Measurements from ENCODE around the gene SMR3B.

SMR3B gene

DNA sequence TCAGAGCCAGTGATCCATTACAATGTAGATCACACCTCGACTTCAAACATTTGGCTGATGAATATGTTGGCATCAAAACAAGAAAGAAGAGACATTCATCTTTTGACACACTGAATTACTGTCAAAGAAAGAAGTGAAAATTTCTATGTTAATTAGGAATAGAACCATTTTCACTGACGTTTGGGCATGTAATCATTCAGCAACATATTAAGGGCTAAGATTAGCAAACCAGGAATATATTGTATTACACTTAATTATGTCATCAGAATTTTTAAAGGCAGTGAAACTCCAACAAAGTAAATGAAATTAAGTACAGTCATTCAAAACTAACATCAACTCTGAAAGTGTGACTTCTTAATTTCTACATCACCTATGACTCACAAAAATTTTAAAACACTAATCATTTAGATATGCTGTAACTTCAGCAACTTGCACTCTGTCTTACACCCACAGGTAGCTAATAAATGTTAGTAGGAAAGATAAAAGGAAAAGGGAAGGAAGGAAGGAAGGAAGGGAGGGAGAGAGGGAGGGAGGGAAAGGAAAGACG lies 23.7 kb upstream of the SMR3B start:
- H3K27ac ChIP-seq, result no peak overlapping the region
- no peaks in the 10 kb centered on the region for H3K79me2 ChIP-seq
- H3K27me3 ChIP-seq (ENCODE audit: control insufficient read depth, insufficient read depth, low read length), result no peaks in the 10 kb centered on the region
- H3K4me3 ChIP-seq (ENCODE audit: low read depth, low read length), result no peak overlapping the region
- no peak overlapping the region for H3K4me2 ChIP-seq (ENCODE audit: low read length)
- H3K9me3 ChIP-seq (ENCODE audit: control insufficient read depth, low read length), result no peaks in the 10 kb centered on the region
- no peaks in the 10 kb centered on the region for H3K36me3 ChIP-seq (ENCODE audit: control insufficient read depth, insufficient read depth, low read length)
- H3K9ac ChIP-seq, result no peak overlapping the region
- H3K4me1 ChIP-seq, result no peaks in the 10 kb centered on the region
- TF ChIP-seq, protein P1, sequence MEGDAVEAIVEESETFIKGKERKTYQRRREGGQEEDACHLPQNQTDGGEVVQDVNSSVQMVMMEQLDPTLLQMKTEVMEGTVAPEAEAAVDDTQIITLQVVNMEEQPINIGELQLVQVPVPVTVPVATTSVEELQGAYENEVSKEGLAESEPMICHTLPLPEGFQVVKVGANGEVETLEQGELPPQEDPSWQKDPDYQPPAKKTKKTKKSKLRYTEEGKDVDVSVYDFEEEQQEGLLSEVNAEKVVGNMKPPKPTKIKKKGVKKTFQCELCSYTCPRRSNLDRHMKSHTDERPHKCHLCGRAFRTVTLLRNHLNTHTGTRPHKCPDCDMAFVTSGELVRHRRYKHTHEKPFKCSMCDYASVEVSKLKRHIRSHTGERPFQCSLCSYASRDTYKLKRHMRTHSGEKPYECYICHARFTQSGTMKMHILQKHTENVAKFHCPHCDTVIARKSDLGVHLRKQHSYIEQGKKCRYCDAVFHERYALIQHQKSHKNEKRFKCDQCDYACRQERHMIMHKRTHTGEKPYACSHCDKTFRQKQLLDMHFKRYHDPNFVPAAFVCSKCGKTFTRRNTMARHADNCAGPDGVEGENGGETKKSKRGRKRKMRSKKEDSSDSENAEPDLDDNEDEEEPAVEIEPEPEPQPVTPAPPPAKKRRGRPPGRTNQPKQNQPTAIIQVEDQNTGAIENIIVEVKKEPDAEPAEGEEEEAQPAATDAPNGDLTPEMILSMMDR (IDR thresholded peaks at IDR 0.05), result no peak
- H2AFZ ChIP-seq, result no peak overlapping the region

DNA sequence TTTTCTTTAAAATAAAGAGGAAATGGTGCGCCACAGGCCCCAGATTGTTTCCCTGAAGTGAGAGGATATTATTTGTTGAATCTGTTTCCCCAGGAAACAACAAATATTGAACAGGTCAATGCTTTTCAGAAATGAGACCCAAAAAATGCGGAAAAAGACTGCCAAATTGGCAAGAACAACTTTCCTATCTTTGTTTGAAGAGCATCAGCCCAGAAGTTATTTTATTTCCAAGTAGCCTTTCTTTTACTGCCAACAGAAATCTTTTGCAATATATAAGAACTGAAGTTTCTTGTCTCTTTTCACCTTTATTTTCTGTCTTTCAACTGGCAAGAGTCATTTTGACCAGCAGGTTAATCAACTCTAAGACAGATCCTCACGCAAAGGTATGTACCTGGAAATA lies 22.5 kb upstream of the SMR3B start, which contains the start of gene SMR3A:
TSS of gene SMR3A (plus strand) at position 301 of the 400 bp plus-strand sequence. CDS start 1,356 bp downstream, outside the sequence.
- TF ChIP-seq, protein P1 (IDR thresholded peaks at IDR 0.05), result no peak
- Histone ChIP-seq H3K4me1 (no peaks in the 10 kb centered on the region), H3K79me2 (no peaks in the 10 kb centered on the region), H2AFZ (no peak within 1 kb of the TSS), H3K27me3 (ENCODE audit: control insufficient read depth, insufficient read depth, low read length) (no peaks in the 10 kb centered on the region), H3K9me3 (ENCODE audit: control insufficient read depth, low read length) (no peaks in the 10 kb centered on the region), H3K9ac (no peak within 1 kb of the TSS), H3K4me2 (ENCODE audit: low read length) (no peak within 1 kb of the TSS), H3K36me3 (ENCODE audit: control insufficient read depth, insufficient read depth, low read length) (no peaks in the 10 kb centered on the region), H3K27ac (no peak within 1 kb of the TSS), H3K4me3 (ENCODE audit: low read depth, low read length) (no peak within 1 kb of the TSS)

DNA sequence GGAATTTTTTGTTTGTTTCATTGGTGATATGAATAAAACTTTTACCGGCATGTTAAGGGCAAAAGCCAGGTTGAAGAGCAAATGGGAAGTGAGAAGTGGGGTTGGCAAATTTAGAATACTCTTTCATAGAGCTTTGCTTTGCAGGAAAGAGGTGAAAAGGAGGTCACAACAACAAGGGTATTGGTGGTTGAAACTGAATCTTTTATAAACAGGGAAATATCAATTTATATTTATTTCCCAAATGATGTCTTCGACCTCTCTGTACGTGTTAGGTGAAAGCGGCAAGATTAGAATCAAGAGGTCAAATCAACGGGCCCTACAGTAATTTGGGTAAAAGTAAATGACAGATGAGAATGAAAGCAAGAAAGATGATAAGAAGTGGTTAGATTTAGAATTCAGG lies 18.9 kb upstream of the SMR3B start:
- H3K79me2 ChIP-seq, result no peaks in the 10 kb centered on the region
- H2AFZ ChIP-seq, result no peak overlapping the region
- no peaks in the 10 kb centered on the region for H3K36me3 ChIP-seq (ENCODE audit: control insufficient read depth, insufficient read depth, low read length)
- H3K4me3 ChIP-seq (ENCODE audit: low read depth, low read length), result no peak overlapping the region
- H3K9ac ChIP-seq, result no peak overlapping the region
- no peak overlapping the region for H3K4me2 ChIP-seq (ENCODE audit: low read length)
- H3K27ac ChIP-seq, result no peak overlapping the region
- TF ChIP-seq, protein P1 (IDR thresholded peaks at IDR 0.05), result no peak
- no peaks in the 10 kb centered on the region for H3K4me1 ChIP-seq
- no peaks in the 10 kb centered on the region for H3K9me3 ChIP-seq (ENCODE audit: control insufficient read depth, low read length)
- no peaks in the 10 kb centered on the region for H3K27me3 ChIP-seq (ENCODE audit: control insufficient read depth, insufficient read depth, low read length)

DNA sequence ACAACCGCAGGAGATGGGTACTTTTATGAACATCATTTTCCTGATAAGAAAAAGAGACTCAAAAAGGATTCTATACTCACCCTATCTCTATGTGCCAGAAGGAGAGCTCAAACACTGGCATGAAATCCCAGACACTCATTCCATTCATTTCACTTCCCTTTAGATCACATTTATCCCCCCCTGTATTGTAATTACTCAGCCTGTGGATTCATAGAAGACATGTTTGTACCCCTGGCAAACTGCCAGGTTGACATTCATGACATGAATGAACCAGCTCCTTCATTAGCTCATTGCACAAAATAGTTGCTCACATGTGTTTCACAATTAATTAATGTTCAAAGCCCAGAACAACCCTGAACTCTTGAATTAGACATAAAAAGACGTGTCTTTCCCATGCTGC lies 17.5 kb upstream of the SMR3B start:
- Histone ChIP-seq H3K27ac (no peak overlapping the region), H3K27me3 (ENCODE audit: control insufficient read depth, insufficient read depth, low read length) (no peaks in the 10 kb centered on the region), H2AFZ (no peak overlapping the region), H3K9ac (no peak overlapping the region), H3K4me2 (ENCODE audit: low read length) (no peak overlapping the region), H3K4me3 (ENCODE audit: low read depth, low read length) (no peak overlapping the region), H3K9me3 (ENCODE audit: control insufficient read depth, low read length) (no peaks in the 10 kb centered on the region), H3K4me1 (no peaks in the 10 kb centered on the region), H3K36me3 (ENCODE audit: control insufficient read depth, insufficient read depth, low read length) (no peaks in the 10 kb centered on the region), H3K79me2 (no peaks in the 10 kb centered on the region)
- TF ChIP-seq, protein P1 (IDR thresholded peaks at IDR 0.05), result no peak

DNA sequence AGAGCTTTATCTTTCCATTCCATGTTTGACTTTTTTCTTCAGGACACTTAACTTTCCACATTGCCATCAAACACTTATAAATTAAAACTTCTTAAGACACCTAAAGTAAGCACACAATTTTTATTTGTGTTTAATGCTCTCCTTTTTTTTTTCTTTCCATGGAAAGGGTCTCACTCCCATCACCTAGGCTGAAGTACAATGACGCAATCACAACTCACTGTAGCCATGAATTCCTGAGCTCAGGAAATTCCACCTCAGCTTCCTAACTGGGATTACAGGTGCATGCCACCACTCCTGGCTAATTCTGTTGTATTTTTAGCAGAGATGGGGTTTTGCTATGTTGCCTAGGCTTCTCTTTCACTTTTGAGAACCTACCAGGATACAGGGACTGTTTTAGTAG lies 15.1 kb upstream of the SMR3B start:
- Histone ChIP-seq H3K79me2 (no peaks in the 10 kb centered on the region), H3K9me3 (ENCODE audit: control insufficient read depth, low read length) (no peaks in the 10 kb centered on the region), H3K27me3 (ENCODE audit: control insufficient read depth, insufficient read depth, low read length) (no peaks in the 10 kb centered on the region), H3K4me1 (no peaks in the 10 kb centered on the region), H3K36me3 (ENCODE audit: control insufficient read depth, insufficient read depth, low read length) (no peaks in the 10 kb centered on the region), H3K4me2 (ENCODE audit: low read length) (no peak overlapping the region), H2AFZ (no peak overlapping the region), H3K4me3 (ENCODE audit: low read depth, low read length) (no peak overlapping the region), H3K9ac (no peak overlapping the region), H3K27ac (no peak overlapping the region)
- TF ChIP-seq, protein P1 (IDR thresholded peaks at IDR 0.05), result no peak
